EH (cell line): ENCODE measurements around the gene MEGF8.
A peak's percentile ranks its signal among the peaks of the same experiment; 100 is the strongest.

Experiments
- DNase-seq: peaks from one replicate; pipeline ENCODE4 v3.0.0-alpha.2; 2015; ENCODE audit warnings: low read depth

MEGF8 gene, protein sequence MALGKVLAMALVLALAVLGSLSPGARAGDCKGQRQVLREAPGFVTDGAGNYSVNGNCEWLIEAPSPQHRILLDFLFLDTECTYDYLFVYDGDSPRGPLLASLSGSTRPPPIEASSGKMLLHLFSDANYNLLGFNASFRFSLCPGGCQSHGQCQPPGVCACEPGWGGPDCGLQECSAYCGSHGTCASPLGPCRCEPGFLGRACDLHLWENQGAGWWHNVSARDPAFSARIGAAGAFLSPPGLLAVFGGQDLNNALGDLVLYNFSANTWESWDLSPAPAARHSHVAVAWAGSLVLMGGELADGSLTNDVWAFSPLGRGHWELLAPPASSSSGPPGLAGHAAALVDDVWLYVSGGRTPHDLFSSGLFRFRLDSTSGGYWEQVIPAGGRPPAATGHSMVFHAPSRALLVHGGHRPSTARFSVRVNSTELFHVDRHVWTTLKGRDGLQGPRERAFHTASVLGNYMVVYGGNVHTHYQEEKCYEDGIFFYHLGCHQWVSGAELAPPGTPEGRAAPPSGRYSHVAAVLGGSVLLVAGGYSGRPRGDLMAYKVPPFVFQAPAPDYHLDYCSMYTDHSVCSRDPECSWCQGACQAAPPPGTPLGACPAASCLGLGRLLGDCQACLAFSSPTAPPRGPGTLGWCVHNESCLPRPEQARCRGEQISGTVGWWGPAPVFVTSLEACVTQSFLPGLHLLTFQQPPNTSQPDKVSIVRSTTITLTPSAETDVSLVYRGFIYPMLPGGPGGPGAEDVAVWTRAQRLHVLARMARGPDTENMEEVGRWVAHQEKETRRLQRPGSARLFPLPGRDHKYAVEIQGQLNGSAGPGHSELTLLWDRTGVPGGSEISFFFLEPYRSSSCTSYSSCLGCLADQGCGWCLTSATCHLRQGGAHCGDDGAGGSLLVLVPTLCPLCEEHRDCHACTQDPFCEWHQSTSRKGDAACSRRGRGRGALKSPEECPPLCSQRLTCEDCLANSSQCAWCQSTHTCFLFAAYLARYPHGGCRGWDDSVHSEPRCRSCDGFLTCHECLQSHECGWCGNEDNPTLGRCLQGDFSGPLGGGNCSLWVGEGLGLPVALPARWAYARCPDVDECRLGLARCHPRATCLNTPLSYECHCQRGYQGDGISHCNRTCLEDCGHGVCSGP (N-terminal part only)

DNA sequence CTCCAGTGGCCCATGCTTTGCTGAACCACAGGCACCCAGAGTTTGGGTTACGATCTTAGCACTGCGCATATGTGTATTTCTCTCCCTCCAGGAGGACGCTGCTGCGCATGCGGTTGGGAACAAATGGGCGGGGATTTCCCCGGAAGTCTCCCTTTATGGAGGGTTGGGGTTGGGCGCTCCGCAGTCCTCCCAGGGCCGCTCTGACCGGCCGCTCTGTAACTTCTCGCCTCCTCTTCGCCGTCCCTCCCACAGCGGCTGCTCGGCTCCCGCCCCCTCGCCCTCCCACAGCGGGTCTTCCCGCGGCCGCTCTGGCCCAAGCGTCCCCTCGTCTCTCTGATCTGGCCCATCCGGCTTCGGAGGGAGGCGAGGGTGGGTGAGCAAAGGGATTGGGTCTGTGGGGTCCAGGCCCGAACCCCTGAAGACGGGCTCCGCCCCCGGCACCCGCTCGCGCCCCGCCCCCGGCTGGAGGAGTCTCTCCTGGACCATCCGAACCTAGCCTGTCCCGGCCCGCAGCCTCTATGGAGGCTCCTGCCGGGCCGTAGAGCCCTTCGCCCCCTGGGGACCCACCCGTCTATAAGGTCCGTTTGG, at the start of gene MEGF8:
MEGF8 (plus strand) TSS at position 328 of the 588 bp plus-strand sequence. CDS start 609 bp downstream, outside the sequence.
- DNase-seq: peak; percentile 99

DNA sequence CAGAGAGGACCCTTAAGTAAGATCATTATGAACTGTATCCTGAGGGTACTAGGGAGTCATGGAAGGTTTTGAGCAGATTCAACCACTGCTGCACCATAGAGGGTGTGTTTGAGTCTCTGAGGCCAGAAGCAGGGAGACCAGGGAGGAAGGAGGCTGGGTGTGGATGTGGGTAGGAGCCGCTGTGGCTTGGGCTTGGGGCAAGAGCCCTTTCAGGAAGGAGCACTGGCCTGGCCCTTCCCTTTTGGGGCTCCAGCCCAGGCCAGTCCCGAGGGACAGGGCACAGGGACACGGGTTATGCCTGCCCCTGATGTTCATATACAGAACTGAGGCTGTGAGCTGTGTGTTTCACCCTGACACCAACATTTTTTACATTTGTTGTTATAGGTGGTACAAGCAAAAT, 49.2 kb upstream of the MEGF8 start:
- no peak for DNase-seq

DNA sequence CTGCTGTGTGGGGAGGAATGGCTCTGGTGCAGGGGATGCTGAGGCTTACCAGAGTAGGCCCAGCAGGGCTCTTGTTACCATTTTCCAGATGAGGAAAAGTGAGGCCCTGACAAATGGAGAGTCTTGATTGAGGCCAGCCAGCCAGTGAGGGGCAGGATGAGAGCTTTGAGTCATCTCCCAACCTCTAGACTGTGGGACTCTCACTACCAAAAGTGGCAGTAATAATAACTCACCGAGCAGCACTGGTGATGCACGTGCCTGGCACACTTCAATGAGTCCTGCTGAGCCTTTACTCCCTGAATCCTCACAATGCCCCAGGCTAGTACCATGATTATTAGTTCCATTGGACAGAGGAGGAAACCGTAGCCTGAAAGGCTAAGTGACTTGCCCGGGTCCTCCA, 48.6 kb upstream of the MEGF8 start:
- peak; percentile 79 for DNase-seq

DNA sequence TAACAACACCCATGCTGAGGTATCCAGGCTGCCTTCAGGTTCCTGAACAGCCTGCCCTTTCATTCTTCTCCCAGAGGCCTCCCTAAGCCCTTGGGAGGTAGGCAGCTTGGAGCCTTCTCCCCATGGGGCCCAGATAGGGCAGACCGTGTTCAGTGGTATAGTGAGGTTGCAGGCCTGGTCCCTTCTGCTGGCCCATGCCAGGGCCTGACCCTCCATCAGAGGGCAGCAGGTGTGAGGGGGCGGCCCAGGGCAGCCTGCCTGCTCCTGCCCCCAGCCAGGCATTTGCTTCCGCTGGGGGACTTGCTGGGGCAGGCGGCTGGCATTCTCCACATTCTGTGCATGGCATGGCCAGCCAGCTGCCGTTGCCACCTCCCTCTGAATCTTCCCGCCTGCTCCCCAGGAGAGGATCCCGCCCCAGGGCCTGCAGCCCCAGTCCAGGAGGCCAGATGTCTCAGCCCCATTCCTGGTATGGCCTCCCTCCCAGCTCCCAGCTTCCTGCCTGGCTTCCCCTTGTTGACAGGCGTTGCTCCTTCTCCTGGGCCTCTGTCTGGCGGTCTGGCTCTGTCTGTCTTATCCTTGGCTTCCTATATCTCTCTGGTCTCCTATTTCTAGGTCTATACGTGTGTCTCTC, 47.5 kb upstream of the MEGF8 start:
- DNase-seq: peak; percentile 86

DNA sequence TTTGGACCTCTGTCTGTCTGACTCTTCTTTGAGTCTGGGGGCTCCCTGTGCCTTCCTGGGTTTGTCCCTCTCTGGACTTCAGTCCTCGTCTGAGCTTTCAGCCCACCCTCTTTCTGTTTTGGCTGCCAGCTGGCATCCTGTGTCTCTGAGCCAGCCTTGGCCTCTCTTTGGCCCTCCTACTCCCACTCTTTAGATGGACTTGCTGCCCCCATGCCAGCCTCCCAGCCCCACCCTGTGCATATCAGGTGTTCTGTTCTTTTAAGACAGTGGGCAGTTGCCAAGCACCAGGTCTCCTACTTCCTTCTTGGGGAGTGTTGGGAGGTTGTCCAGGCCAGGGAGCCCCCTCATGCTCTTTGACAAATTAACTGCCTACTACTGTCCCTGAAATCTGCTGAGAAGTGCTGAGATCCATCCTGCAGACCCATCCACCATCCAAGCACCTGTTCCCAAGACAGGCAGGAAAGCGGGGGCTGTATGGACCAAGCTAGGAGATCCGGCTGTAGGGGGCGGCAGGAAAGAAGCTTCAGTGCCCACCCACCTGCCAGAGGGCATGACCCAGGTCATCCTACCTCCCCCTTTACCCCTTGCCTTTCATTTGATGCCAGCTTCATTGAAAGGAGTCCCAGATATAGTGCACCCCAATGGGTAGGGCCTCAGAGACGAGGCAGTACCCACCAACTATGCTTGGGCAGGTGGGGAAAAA, 46.8 kb upstream of the MEGF8 start:
- DNase-seq: no peak

DNA sequence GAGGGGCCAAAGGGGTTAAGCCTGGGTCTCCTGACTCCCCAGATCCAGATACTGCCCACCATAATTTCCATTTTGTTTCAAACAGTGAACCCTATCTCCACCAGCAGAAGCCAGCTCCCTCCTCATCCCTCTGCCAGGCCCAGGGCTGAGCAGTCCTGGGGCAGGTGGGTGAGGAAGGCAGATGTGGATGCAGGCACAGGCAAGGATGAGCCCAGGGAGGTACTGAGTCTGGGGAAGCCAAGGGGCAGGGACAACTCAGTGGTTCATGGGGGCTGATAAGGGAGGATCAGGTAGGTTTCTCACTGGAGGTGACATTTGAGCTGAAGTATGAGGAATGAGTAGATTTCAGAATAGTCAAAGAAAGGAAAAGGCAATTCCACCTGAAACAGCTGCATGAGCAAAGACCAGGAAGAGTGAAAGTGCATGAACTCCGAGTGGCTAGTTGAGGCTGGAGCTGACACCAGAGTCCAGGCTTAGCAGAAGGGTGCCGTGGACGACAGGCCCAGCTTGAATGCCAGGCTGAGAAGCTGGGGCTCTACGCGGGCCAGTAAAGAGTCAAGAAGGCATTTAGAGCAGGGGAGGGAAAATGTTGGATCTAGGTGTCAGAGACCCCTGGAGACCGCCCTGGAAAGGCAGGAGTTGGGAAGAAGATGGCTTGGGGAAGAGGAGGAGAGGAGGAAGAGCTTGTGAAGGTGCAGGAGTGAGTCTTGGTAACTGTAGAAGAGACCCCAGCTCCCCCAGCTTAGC, 46.1 kb upstream of the MEGF8 start:
- DNase-seq: no peak

DNA sequence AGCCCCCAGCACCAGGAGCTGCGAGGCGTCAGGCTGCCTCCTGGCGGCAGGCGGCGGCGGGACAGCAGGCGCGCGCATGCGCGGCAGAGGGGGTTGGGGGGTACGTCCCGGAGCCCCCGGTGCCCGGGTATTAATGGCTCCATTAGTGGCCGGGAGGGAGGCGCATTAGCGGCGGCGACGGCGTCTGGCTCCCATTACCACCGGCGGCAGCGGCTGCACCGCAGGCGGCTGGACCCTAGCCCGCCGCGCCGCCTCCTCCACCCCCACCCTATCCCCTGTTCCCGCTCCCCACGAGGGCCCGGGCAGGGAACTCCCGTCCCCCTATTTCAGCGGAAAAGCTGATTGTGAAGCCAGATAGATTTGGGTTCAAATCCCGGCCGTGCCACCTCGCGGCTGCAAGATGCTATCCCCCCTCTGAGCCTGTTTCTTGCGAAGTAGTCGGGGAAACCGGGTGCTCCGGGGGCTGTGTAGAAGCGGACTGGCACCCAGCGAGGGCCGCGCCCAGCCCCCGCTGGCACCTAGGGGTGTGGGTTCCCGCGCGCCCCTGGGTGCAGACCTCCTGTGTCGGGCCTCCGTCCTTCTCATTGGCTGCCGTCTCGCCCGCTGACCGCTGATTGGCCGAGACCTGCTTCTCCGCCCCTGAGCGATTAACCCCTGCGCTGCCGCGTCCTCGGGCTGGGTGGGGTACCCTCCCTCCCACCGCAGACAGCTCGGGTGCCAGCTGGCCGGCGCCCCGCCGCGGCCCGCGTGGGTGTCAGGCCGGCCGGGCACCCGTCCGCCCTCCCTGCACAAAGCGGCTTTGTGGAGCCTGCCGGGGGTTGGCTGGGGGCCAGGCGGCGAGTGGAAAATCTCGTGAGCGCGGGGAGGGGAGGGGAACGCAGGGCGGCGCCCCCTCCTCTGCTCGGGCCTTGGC, 45.3 kb upstream of the MEGF8 start:
- DNase-seq: peak; percentile 90

DNA sequence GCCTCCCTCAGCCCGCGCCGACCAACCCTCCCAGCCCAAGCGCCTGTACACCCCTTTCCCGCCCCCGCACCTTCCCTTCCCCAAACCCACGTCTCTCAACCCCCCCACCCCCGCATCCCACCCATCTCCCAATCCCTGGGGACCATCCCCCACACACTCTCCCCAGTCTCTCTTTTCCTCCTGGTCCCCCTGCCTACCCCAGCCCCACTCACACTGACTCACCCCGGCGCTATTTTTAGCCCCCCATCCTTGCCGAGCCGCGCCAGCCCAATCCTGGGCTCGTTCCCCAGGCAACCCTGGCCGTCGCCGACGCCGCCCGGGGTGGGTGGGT, 44.7 kb upstream of the MEGF8 start:
- peak; percentile 70 for DNase-seq

DNA sequence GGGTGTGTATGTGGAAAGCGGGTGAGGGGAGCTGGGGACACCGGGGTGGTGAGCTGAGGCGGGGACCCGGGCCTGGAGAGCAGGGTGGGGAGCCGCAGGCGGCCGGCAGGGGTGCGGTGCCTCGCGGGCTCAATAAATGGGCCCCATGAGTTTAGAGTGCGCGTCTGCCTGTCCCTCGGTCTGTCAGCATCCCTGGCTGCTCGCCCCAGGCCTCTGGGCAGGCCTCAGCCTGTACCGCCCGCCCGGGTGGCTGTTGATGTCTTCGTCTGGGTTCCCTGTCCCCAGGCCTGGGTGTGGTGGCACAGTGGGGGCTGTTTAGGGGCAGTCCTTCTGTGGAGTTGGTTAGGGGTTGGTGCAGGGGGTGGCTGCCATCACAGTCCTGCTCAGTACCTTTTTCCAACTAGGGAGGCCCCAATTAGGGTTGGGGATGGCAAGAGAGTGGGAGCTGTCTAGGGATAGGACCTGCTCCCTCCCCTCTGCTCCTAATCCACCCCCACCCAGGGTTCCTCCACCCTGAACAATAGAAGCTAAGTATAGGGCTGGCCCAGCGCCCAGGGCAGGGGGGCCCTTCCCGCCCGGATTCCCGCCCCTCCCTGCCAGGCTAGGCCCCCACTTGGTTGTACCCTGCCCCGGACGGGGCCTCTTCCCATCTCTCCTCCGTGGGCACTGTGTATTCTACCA, 44.1 kb upstream of the MEGF8 start:
- peak; percentile 58 for DNase-seq

DNA sequence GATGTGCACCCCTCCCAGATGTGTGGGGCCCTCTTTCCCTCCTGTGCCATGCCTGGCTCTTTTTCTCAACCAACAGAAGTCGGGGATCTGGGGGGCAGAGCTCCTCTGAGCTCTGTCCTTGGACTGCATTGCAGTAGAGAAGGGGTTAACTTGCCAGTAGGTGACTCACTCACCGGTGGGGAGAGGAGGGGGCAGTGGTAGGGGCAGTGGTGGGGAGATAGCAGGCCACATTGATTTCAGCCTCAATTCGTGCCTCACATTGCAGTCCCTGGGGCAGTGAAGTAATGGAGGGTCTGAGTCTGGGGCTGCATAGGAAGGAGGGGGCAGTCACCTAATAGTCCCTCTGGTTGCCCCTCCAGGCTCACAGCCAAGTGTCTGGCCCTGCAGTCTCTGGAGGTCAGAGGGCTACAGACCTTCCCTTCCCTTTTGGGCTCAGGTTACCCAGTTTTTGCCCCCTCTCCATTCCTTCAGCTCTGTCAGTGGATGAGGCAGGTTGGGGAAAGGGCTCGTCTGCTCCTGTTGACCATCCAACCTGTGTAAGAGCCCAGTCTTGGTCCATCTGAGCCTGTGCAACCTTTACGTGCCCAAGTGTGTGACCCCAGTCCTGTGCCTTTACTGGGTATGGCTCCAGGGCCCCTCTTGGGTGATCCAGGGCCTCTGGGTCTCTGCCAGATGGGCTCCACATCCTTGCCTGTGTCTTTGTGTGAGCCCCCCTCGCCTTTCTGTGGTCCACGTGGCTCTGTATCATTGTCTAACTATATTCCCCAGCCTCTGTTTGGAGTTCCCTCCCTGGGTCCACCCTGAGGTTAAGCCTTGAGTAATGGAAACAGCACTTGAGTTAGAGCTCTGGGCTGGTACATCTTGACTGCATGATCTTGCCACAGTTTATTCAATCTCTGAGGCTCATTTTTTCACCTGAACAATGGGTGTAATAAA, 43.3 kb upstream of the MEGF8 start:
- peak; percentile 40 for DNase-seq

DNA sequence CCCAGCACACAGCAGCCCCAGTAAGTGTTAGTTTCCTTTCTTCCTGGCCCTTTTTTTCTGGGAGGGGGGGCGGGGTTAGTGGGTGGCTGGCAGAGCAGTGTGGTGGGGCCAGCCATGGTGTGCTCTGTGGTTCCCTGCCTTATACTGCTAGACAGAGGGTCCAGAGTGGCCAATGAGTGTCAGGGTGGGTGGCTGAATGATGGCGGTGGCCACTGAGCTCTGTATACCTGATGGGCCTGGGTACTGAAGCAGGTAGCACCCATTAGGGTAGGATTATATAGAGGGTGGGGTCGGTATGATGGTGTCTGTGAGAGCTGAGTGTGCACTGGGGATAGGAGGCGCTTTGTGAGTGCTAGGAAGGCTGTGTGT, 42.6 kb upstream of the MEGF8 start:
- DNase-seq: no peak

DNA sequence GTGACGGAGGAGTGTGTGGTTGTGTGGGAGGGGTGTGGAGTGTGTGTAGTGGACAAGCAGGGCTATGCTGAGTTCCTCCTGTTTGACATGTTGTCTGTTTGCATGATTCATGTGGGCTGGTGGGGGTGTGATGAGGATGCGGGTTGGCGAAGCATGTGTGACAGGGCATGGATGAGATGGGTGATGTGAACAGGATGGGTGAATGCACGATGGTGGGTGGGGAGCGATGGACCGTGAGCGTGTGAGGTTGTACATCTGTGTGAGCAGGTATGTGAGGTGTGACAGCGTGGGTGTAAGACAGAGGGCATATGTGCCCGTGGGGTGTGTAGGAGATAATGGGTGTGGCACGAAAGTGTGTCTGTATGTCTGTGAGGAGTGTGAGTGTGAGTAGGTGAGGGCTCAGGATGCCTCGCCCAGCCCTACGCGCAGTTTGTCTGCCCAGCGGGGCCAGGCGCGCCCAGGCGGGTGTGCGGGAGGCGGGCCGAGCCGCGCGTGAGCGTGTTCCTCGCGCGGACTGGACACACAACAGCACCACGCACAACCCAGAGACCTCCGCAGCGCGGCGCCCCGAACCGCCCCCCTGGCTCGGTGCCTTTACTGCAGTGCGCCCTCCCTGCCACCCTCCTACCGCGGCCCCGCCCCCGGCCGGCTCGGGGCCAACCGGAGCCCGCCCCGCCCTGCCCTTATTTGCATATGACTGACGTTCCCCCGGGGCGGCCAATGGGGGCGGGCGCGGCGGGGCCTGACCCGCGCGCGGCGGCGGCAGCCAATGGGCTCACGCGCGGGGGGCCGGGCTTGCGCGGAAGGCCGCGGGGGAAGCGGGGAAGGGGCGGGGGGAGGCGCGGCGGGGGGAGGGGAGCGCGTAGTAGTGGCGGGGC, 42.0 kb upstream of the MEGF8 start:
- peak; percentile 94 for DNase-seq

DNA sequence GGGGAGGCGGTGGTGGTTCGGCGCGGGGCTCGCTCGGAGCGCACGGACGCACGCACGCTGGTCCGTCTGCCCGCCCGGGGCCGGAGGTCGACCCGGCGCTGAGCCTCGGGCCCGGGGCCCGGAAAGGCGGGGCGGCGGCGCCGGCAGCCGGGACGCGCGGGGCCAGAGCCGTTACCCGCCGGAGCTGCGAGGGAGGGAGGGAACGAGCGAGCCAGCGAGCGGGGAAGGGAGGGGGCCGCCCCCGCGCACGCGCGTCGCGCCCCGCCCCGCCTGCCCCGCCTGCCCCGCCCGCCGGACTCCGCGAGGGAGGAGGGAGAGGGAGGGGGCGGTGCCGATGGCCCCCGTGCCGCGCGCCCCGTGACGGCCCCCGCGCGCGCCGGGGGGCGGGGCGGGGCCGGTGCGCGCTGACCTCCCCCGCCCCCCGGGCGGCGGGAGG, 41.4 kb upstream of the MEGF8 start:
- DNase-seq: peak; percentile 83

DNA sequence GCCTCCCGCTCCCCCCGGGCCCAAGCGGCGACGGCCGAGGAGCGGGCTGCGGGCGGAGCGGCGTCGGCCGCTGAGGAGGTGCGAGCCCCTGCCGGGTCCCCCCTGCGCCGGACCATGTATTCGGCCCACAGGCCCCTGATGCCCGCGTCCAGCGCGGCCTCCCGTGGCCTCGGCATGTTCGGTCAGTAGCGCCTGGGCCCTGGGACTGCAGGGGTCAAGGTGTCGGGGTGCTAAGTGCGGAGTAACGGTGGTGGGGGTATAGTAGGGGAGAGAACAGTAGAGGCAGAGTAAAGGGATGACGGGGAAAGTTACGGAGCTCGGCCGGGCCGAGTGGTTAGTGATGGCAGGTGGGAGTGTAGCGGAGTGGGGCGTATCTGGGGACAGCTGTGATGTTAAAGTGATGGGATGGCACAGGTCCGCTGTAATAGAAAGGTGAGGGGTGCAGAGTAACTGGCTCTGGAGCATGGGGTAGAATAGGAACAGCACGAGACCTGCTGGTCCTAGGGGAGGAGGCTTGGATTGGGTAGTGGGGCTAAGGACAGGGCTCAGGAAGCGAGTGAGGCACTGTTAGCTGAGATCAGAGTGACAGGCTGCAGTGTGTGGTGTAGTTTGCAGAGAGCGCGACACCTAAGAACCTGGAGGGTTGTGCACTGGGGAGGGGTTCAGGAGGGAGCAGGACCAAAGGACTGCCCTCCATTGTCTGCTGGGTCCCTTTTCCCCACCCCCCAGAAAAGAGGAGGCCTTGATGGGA, 40.7 kb upstream of the MEGF8 start:
- DNase-seq: no peak

DNA sequence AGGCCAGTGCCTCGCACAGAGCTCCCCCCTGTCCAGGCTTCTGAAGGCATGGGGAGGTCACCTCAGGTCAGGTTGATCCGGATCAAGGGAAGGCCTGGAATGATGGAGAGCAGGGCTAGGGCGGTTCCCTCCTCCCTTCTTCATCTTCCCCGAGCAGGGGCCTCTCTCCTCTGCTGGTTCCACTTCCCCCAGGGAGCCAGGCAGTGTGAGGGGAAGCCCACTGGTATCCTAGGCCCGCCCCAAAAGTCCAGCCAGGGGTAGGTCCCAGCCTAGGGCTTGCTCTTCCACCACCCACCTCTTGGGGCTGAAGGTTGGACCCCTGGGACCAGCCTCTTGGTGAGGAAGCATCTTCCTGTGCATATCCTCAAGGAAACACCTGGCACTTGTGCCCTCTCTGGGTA, 39.9 kb upstream of the MEGF8 start:
- DNase-seq: no peak

DNA sequence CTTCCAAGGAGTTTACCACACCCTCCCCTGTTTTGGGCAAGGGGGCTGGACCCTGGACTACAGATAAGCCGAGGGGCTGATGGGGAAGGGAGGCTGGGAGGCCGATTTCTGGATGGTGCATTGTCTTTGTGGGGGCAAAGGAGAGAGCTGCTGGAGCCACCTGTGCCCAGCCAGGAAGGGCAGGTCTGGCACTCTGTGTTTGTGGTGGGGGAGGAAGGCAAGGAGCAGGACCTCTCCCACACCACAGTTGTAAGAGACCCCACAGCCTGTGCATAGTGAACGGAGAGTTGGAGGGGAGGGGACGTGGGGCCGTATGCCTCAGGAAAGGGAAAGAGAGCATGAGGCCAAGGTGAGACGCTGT, 39.5 kb upstream of the MEGF8 start:
- no peak for DNase-seq
